Hypothalamus (tissue), 51 donors: Measurements from ENCODE around the gene RPS16.
"Not testable (repeated sequence)": the region's sequence is repeated elsewhere in the genome, so short reads cannot be mapped to it uniquely, and the experiment has no call there.

ENCODE experiments used
- DNase-seq, 51 donors: peaks; one replicate each; lab custom pipeline; 2025; lab: John Stamatoyannopoulos, UW

Gene RPS16

GRCh38 chr19:39451257-39451656 is 15.5 kb upstream of the RPS16 start:
- DNase-seq, result not testable (repeated sequence)

- DNase-seq, result no peak
Observed at GRCh38 chr19:39449116-39449797, 13.5 kb upstream of the RPS16 start.

- DNase-seq, result no peak
Observed at GRCh38 chr19:39448271-39448670, 12.5 kb upstream of the RPS16 start.

GRCh38 chr19:39446365-39447084 is 10.8 kb upstream of the RPS16 start:
- DNase-seq, result no peak

- peak; percentile 37 to 96 (median 88) for DNase-seq
Observed at GRCh38 chr19:39445196-39446111, 9.7 kb upstream of the RPS16 start, which contains the start of gene SUPT5H. SUPT5H (plus strand) TSS chr19:39445582; CDS start chr19:39445891, 309 bp downstream.

- DNase-seq, result no peak
Observed at GRCh38 chr19:39444598-39445195, 8.9 kb upstream of the RPS16 start.

GRCh38 chr19:39438270-39438934 is 2.7 kb upstream of the RPS16 start:
- no peak for DNase-seq

GRCh38 chr19:39436350-39436716 is 584 bp upstream of the RPS16 start:
- DNase-seq, result no peak

- no peak for DNase-seq
Observed at GRCh38 chr19:39434123-39435076, 1.3 kb downstream of the RPS16 start.

- DNase-seq, result no peak
Observed at GRCh38 chr19:39433480-39434079, 2.2 kb downstream of the RPS16 start.

- DNase-seq, result no peak
Observed at GRCh38 chr19:39432677-39433025, 3.1 kb downstream of the RPS16 start.

GRCh38 chr19:39430675-39431593 is 4.8 kb downstream of the RPS16 start:
- DNase-seq, result peak in 2 of 51 donors; percentile 20 to 23

GRCh38 chr19:39428283-39429112 is 7.3 kb downstream of the RPS16 start:
- DNase-seq, result peak in 1 of 51 donors; percentile 10

GRCh38 chr19:39427707-39428106 is 8.0 kb downstream of the RPS16 start:
- DNase-seq, result no peak

- no peak for DNase-seq
Observed at GRCh38 chr19:39426170-39426569, 9.6 kb downstream of the RPS16 start.

- DNase-seq, result no peak
Observed at GRCh38 chr19:39425744-39426143, 10.0 kb downstream of the RPS16 start.

GRCh38 chr19:39424934-39425333 is 10.8 kb downstream of the RPS16 start:
- DNase-seq, result no peak
